K562 (cell line): ENCODE measurements around the gene CCDC32.

Source experiments
- BRCA1 ChIP-seq, 2 experiments: fragments of 450-650 bp in 1 of 2; sonication (generic) in 1 of 2; formaldehyde crosslinking in 1 of 2; IDR thresholded peaks; 2 replicates each; pipeline versions ENCODE4 v1.5.0 to v1.6.1; 2017 to 2020; ENCODE audit warnings: mild to moderate bottlenecking in 1 of 2, missing genetic modification reagents in 1 of 2
- CTCF ChIP-seq, 3 experiments: IDR thresholded peaks in 2 of 3; conservative IDR thresholded peaks in 1 of 3; 2 replicates each; pipeline ENCODE4 v1.5.1; 2011 to 2012; ENCODE audit warnings: low read length in 3 of 3, mild to moderate bottlenecking in 3 of 3, control low read depth in 2 of 3, improper control_type of control experiment in 1 of 3, inconsistent platforms in 1 of 3, low read depth in 1 of 3, mixed read lengths in 1 of 3, moderate library complexity in 1 of 3; ENCODE audit not compliant: insufficient read depth in 2 of 3
- E4F1 ChIP-seq: fragments of 250-450 bp; sonication (Bioruptor Pico); IDR thresholded peaks from 2 replicates; pipeline ENCODE4 v1.5.0; 2021; ENCODE audit warnings: mild to moderate bottlenecking, borderline replicate concordance
- FOXK1 ChIP-seq: sonication (generic); formaldehyde crosslinking; IDR thresholded peaks from 2 replicates; pipeline ENCODE4 v1.8.0; 2022; ENCODE audit warnings: missing genetic modification reagents, mild to moderate bottlenecking, borderline replicate concordance
- HSF4 ChIP-seq: fragments of 250-450 bp; sonication (Bioruptor Pico); IDR thresholded peaks from 2 replicates; pipeline ENCODE4 v2.1.2; 2022; ENCODE audit warnings: mild to moderate bottlenecking, moderate library complexity, borderline replicate concordance
- POLR2AphosphoS5 ChIP-seq: IDR thresholded peaks from 2 replicates; pipeline ENCODE4 v1.6.1; 2011; ENCODE audit warnings: mild to moderate bottlenecking, low read depth, low read length, moderate library complexity; ENCODE audit not compliant: control insufficient read depth, insufficient read depth
- RBM17 ChIP-seq: fragments of 200-400 bp; formaldehyde crosslinking; IDR thresholded peaks from 2 replicates; pipeline ENCODE4 v1.6.1; 2017; ENCODE audit warnings: low read depth, mild to moderate bottlenecking, low read length, borderline replicate concordance
- TAF1 ChIP-seq: IDR thresholded peaks from 2 replicates; pipeline ENCODE4 v1.6.1; 2011; ENCODE audit warnings: mild to moderate bottlenecking, low read length, moderate library complexity; ENCODE audit not compliant: insufficient read depth, control insufficient read depth, severe bottlenecking; ENCODE audit errors: extremely low read depth
- TARDBP ChIP-seq: fragments of 450-650 bp; IDR thresholded peaks from 2 replicates; pipeline ENCODE4 v1.6.1; 2016
- ZBTB12 ChIP-seq: fragments of 250-450 bp; sonication (Bioruptor Pico); IDR thresholded peaks from 2 replicates; pipeline ENCODE4 v1.4.0; 2020
- ZFP91 ChIP-seq: sonication (generic); formaldehyde crosslinking; IDR thresholded peaks from 2 replicates; pipeline ENCODE4 v1.8.0; 2022; ENCODE audit warnings: mild to moderate bottlenecking, missing genetic modification reagents
- ZNF224 ChIP-seq: sonication (generic); formaldehyde crosslinking; IDR thresholded peaks from 2 replicates; pipeline ENCODE4 v1.8.0; 2022; ENCODE audit warnings: mild to moderate bottlenecking, missing genetic modification reagents
- ZNF253 ChIP-seq: fragments of 250-450 bp; sonication (Bioruptor Pico); conservative IDR thresholded peaks from 2 replicates; pipeline ENCODE4 v1.6.1; 2021; ENCODE audit warnings: mild to moderate bottlenecking

GRCh38 chr15:40590667-40591050 is 25.8 kb upstream of the CCDC32 start:
- no peak for TF ChIP-seq E4F1
- TF ChIP-seq BRCA1 (IDR thresholded peaks at IDR 0.05) = no peak
- no peak for TF ChIP-seq BRCA1 (CRISPR knock-in tag; IDR thresholded peaks at IDR 0.05)
- TF ChIP-seq RBM17 = no peak
- TF ChIP-seq ZNF253 = no peak
- TF ChIP-seq TAF1 = no peak
- TF ChIP-seq CTCF (IDR thresholded peaks at IDR 0.05 in 2 of 3, conservative IDR thresholded peaks at IDR 0.05 in 1 of 3; ENCODE audit: insufficient read depth in 2 of 3, low read depth in 1 of 3, low read length in 3 of 3) = no peak
- no peak for TF ChIP-seq ZFP91
- no peak for TF ChIP-seq FOXK1 (CRISPR knock-in tag)
- TF ChIP-seq HSF4 = no peak
- TF ChIP-seq ZNF224 (CRISPR knock-in tag) = no peak
- TF ChIP-seq TARDBP = no peak
- TF ChIP-seq POLR2AphosphoS5 = no peak
- no peak for TF ChIP-seq ZBTB12
